GM18505 (cell line): ENCODE measurements around the gene VWA5A.
"Not testable (repeated sequence)": the region's sequence is repeated elsewhere in the genome, so short reads cannot be mapped to it uniquely, and the experiment has no call there.

Experiments
- ATAC-seq: cut with Tn5 transposase; IDR thresholded peaks from one replicate; pipeline ENCODE4 v1.9.1; 2021; ENCODE audit not compliant: unreplicated experiment
- POLR2A ChIP-seq: IDR thresholded peaks from 4 replicates; pipeline ENCODE4 v1.6.1; 2011; ENCODE audit warnings: borderline replicate concordance; ENCODE audit not compliant: insufficient read depth, insufficient read length; ENCODE audit errors: extremely low read depth

VWA5A gene

DNA sequence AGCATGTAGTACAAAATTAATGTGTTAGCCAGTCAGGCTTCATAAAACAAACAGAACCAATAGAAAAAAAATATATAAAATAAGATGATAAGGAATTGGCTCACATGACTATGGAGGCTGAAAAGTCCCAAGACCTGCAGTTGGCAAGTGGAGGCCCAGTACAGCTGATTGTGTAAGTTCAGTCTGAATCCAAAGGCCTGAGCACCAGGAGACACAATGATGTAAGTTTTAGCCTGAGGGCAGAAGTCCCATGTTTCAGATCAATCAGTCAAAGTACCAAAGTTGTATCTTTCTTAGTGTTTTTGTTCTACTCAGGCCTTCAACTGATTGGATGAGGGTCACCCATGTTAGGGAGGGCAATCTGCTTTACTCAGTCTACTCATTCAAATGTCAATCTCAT is 53.5 kb downstream of the VWA5A start:
- TF ChIP-seq POLR2A = no peak
- no peak for ATAC-seq

DNA sequence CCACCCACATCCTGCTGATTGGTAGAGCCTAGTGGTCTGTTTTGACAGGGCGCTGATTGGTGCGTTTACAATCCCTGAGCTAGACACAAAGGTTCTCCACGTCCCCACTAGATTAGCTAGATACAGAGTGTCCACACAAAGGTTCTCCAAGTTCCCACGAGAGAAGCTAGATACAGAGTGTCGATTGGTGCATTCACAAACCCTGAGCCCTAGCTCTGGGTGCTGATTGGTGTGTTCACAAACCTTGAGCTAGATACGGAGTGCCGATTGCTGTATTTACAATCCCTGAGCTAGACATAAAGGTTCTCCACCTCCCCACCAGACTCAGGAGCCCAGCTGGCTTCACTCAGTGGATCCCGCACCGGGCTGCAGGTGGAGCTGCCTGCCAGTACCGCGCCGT is 55.1 kb downstream of the VWA5A start:
- not testable (repeated sequence) for ATAC-seq

GRCh38 chr11:124170801-124171586 is 55.7 kb downstream of the VWA5A start:
- ATAC-seq = no peak
- no peak for TF ChIP-seq POLR2A

DNA sequence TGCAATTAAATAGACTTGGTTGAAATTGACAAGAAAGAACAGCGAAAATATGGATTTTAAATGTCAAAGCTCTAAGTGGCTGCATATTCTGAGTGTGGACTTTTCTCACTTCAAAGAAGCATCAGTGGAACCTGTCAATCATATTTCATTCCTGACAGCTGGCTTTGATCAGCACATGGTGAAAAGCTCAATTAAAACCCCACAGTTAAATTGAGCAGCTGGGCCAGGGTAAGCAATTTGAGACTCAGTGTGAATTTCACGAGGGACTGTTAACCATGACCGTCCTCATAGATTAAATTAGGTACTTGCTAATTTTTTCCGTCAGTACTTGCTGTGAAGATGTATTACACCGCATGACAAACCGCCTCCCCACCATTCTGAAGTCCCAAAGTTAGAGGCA is 56.9 kb downstream of the VWA5A start:
- no peak for TF ChIP-seq POLR2A
- ATAC-seq = no peak

DNA sequence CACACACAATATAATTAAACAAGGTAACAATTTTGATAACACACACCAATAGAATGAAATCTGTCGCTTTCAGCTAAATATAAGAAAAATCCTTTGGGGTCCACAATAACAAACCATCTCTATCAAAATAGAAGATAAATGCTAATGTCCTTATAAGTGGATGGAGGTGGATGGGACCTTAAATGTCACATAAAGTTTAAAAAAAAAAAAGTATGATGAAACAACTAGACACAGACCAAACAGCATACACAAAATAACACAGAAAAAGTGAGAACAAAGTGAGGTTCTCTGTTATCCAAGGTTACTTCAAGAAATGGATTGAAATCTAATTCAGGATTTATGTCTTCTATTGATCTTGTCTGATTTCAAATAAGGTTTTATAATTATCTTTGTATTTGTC is 57.3 kb downstream of the VWA5A start:
- TF ChIP-seq POLR2A = no peak
- ATAC-seq = no peak

- ATAC-seq = peak; percentile 62
Observed at GRCh38 chr11:124174001-124174583, 58.8 kb downstream of the VWA5A start.

GRCh38 chr11:124176925-124177715 is 61.9 kb downstream of the VWA5A start:
- ATAC-seq = no peak
- no peak for TF ChIP-seq POLR2A

More at GRCh38 chr11:124174001-124174583, 58.8 kb downstream of the VWA5A start:
- no peak for TF ChIP-seq POLR2A

GRCh38 chr11:124179310-124179709 is 64.1 kb downstream of the VWA5A start:
- TF ChIP-seq POLR2A = no peak
- ATAC-seq = no peak

DNA sequence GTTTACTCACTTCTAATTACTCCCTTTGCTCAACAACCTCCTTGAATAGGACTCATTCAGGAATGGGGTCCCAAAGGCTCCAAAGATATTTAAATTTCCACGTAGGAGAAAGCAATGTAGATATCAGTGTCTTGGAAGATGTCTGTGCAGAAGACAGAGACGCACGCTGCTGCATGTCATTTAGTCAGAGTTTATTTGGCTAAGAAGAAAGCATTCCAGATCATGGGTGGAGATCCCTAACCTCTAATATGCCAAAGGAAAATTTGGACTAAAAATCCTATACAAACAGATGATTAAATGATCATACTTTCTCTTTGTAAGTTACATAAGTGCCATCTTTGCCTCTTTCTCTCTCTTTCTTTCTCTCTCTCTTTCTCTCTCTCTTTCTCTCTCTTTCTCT is 67.8 kb downstream of the VWA5A start, which contains the start of gene OR10D3:
OR10D3 (plus strand) TSS at position 278 of the 400 bp plus-strand sequence. CDS start 1,925 bp downstream, outside the sequence.
- ATAC-seq = no peak
- TF ChIP-seq POLR2A = no peak

DNA sequence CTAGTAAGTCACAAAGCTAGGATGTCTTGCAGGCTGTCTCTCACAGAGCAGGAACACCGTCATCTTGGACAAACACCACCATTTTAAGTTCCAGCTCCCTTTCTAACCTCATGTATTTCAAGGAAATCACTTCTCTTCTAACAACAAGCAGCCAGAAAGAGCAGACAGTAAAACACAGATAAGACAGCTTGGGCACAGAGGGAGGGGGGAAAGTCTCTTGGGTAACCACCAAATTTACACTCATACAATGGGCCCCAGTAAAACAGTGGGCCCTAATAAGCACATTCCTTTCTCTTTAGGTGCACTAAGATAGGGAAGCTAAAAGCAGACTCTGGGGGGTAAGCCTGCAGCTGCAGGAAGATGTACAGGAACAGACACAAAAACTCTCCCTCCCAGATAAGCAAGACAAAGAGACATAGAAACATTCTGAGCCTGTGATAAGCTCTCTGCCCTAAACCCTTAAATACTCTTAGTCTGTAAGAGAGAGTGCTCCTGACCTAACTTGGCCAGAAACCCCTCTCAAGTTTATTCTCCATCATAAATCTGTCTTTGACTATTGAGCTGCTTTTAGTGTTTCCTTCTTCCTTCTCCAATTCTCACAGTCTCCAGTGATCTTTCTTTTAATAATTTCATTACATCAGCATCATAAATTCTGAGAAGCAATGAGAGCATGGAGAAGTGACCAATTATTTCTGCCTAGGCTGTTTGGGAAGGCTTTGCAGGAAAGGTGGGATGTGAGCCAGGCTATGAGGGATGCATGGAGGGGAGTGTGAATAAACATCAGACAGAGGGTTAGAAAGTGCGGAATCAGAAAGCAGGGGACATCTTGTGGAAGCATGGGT is 75.3 kb downstream of the VWA5A start:
- TF ChIP-seq POLR2A = no peak
- no peak for ATAC-seq

- no peak for ATAC-seq
- no peak for TF ChIP-seq POLR2A
Observed at GRCh38 chr11:124193221-124194010, 78.2 kb downstream of the VWA5A start.
